HPDE6-E6E7 (cell line): ENCODE measurements around the gene CREB3L2.
"Not testable (repeated sequence)": the region's sequence is repeated elsewhere in the genome, so short reads cannot be mapped to it uniquely, and the experiment has no call there.

ENCODE experiments used
- DNase-seq: peaks from one replicate; pipeline ENCODE4 v3.0.0; 2011; ENCODE audit warnings: missing footprints; ENCODE audit errors: extremely low spot score

Gene CREB3L2

GRCh38 chr7:137933270-137934017 lies 68.4 kb downstream of the CREB3L2 start:
- no peak for DNase-seq

- DNase-seq = no peak
These were observed 69.0 kb downstream of the CREB3L2 start for GRCh38 chr7:137932881-137933269.

GRCh38 chr7:137931823-137932222 lies 70.1 kb downstream of the CREB3L2 start:
- DNase-seq = no peak

GRCh38 chr7:137930581-137930980 lies 71.3 kb downstream of the CREB3L2 start:
- DNase-seq = peak; percentile 40

- no peak for DNase-seq
These were observed 73.3 kb downstream of the CREB3L2 start for GRCh38 chr7:137928626-137929025.

- no peak for DNase-seq
These were observed 74.5 kb downstream of the CREB3L2 start for GRCh38 chr7:137927386-137927785.

- not testable (repeated sequence) for DNase-seq
These were observed 75.7 kb downstream of the CREB3L2 start for GRCh38 chr7:137926206-137926605.

GRCh38 chr7:137925754-137926153 lies 76.1 kb downstream of the CREB3L2 start:
- DNase-seq = no peak

- DNase-seq = no peak
These were observed 76.8 kb downstream of the CREB3L2 start for GRCh38 chr7:137925091-137925490.

GRCh38 chr7:137923380-137923779 lies 78.5 kb downstream of the CREB3L2 start:
- DNase-seq = no peak

GRCh38 chr7:137920637-137921399 lies 81.1 kb downstream of the CREB3L2 start:
- no peak for DNase-seq

GRCh38 chr7:137919987-137920386 lies 81.9 kb downstream of the CREB3L2 start:
- DNase-seq = no peak

- no peak for DNase-seq
These were observed 84.8 kb downstream of the CREB3L2 start for GRCh38 chr7:137916980-137917645.

- DNase-seq = no peak
These were observed 85.3 kb downstream of the CREB3L2 start for GRCh38 chr7:137916564-137916963.

GRCh38 chr7:137915266-137915665 lies 86.6 kb downstream of the CREB3L2 start:
- DNase-seq = no peak

GRCh38 chr7:137913985-137914384 lies 87.9 kb downstream of the CREB3L2 start:
- DNase-seq = no peak

GRCh38 chr7:137909042-137909441 lies 92.8 kb downstream of the CREB3L2 start:
- no peak for DNase-seq

- DNase-seq = no peak
These were observed 93.8 kb downstream of the CREB3L2 start for GRCh38 chr7:137908106-137908505.

- DNase-seq = not testable (repeated sequence)
These were observed 95.2 kb downstream of the CREB3L2 start for GRCh38 chr7:137906636-137907035.

GRCh38 chr7:137904833-137905232 lies 97.1 kb downstream of the CREB3L2 start:
- DNase-seq = no peak

GRCh38 chr7:137903382-137904169 lies 98.3 kb downstream of the CREB3L2 start:
- DNase-seq = peak; percentile 35

GRCh38 chr7:137900137-137900536 lies 101.7 kb downstream of the CREB3L2 start:
- DNase-seq = no peak
